Hepatocyte (in vitro differentiated cells): ENCODE results near the gene MRNIP. TPM values are rescaled to one million over a fixed set of nuclear protein-coding genes. Genes with fewer than 3 reads are reported as not detected.
A peak's percentile ranks its signal among the peaks of the same experiment; 100 is the strongest.

ENCODE experiments used
- DNase-seq: peaks from one replicate; pipeline ENCODE4 v3.0.0-alpha.2; 2016; ENCODE audit warnings: low spot score
- H2AFZ ChIP-seq: fragments of 200-600 bp; sonication (generic); 2 replicates; pipeline ENCODE4 v1.6.0; 2016; ENCODE audit warnings: antibody characterized with exemption, mild to moderate bottlenecking
- H3K27ac ChIP-seq: fragments of 200-600 bp; sonication (generic); 2 replicates; pipeline ENCODE4 v1.5.1; 2016; ENCODE audit warnings: mild to moderate bottlenecking
- H3K27me3 ChIP-seq: fragments of 200-600 bp; sonication (generic); 2 replicates; pipeline ENCODE4 v1.6.1; 2016
- H3K36me3 ChIP-seq: fragments of 200-600 bp; sonication (generic); replicated peaks from 2 replicates; pipeline ENCODE4 v1.5.1; 2016; ENCODE audit warnings: low read depth; ENCODE audit not compliant: insufficient read depth
- H3K4me1 ChIP-seq: fragments of 200-600 bp; sonication (generic); 2 replicates; pipeline ENCODE4 v1.5.1; 2016; ENCODE audit warnings: mild to moderate bottlenecking, moderate library complexity; ENCODE audit not compliant: insufficient read depth
- H3K4me2 ChIP-seq: fragments of 200-600 bp; sonication (generic); 2 replicates; pipeline ENCODE4 v1.6.0; 2016
- H3K4me3 ChIP-seq: fragments of 200-600 bp; sonication (generic); 2 replicates; pipeline ENCODE4 v1.5.1; 2016; ENCODE audit warnings: mild to moderate bottlenecking
- H3K79me2 ChIP-seq: fragments of 200-600 bp; sonication (generic); 2 replicates; pipeline ENCODE4 v1.6.0; 2017; ENCODE audit warnings: mild to moderate bottlenecking
- H3K9me2 ChIP-seq: fragments of 200-600 bp; sonication (generic); replicated peaks from 2 replicates; pipeline ENCODE4 v1.6.0; 2017; ENCODE audit warnings: mild to moderate bottlenecking; ENCODE audit not compliant: insufficient read depth
- H3K9me3 ChIP-seq: fragments of 200-600 bp; sonication (generic); 2 replicates; pipeline ENCODE4 v1.5.1; 2016; ENCODE audit warnings: low read depth, mild to moderate bottlenecking
- H4K20me1 ChIP-seq: fragments of 200-600 bp; sonication (generic); 2 replicates; pipeline ENCODE4 v1.6.0; 2016; ENCODE audit warnings: mild to moderate bottlenecking; ENCODE audit not compliant: insufficient read depth, poor library complexity, severe bottlenecking
- EZH2 ChIP-seq: fragments of 200-600 bp; sonication (generic); IDR thresholded peaks from 2 replicates; pipeline ENCODE4 v1.6.1; 2016; ENCODE audit warnings: antibody characterized with exemption, mild to moderate bottlenecking, borderline replicate concordance
- EZH2phosphoT487 ChIP-seq: fragments of 200-600 bp; sonication (generic); IDR thresholded peaks from one replicate; pipeline ENCODE4 v1.6.1; 2018; ENCODE audit warnings: antibody characterized with exemption, mild to moderate bottlenecking, low read depth, moderate library complexity; ENCODE audit not compliant: unreplicated experiment, severe bottlenecking
- whole genome bisulfite sequencing: methylation state at CpG from one replicate; pipeline ENCODE4 v1.1.6; 2016; ENCODE audit warnings: low lambda C conversion rate; ENCODE audit errors: missing lambda C conversion rate; 5-methylcytosine and 5-hydroxymethylcytosine counted together
- polyA plus RNA-seq: library from polyadenylated mRNA; unstranded; fragments of >200 nt; fragmentation: Nextera tagmentation; extraction: Ambion mirVana; gene quantifications from 2 replicates; pipeline ENCODE4 v1.2.1, GENCODE V29; 2016
- total RNA-seq: library from RNA; depleted of rRNA; stranded (reverse); fragments of >200 nt; gene quantifications from 2 replicates; pipeline ENCODE4 v1.2.3, GENCODE V29; 2014
- TF ChIP-seq, protein P1 (sequence below): fragments of 200-600 bp; sonication (generic); IDR thresholded peaks from 2 replicates; pipeline ENCODE4 v1.5.1; 2016; ENCODE audit warnings: antibody characterized with exemption, mild to moderate bottlenecking; ENCODE audit not compliant: poor library complexity

The MRNIP gene
- total and polyA plus RNA-seq, 2 experiments from 2014 or later = 21.2 to 28.5 TPM

DNA sequence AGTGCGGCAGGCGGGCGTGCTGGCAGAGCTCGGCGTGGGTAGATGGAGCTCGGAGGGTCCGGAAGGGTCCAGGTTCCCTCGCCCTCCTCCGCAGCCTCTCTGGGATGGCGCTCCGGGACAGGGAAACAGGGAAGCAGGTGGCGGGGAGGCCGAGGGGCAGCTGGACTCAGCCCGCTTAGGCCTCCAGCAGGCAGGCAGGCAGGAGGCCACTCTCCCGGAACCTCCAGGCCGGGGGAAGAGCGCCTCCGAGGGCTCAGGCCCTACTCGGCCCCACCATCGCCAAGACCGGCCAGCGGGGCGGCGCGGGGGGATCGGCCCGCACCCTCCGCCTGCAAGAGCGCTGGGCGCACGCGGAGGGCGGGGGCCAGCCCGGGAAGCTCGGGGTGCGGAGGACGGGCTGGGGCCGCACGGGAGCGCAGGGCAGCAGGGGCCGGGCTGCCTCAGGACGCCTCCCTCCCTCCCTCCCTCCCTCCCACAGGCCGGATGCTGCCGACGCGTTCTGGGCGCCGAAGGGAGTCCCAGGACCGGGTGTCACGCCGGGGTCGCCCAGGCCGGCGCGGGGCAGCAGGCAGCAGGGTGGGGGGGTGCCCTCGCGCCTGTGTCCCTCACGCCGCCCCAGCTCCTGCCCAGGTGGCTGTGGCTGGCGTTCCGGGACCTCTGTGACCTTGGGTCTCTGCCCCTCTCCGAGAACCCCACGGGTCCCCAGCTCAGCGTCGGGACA is 52.9 kb downstream of the MRNIP start:
- 11% methylated on average over 27 of the region's 65 CpGs for WGBS
- H3K27ac ChIP-seq = peak overlapping the region; percentile 99
- H3K36me3 ChIP-seq = no peaks in the 10 kb centered on the region
- H3K4me3 ChIP-seq = peak overlapping the region; percentile 100
- H3K9me2 ChIP-seq = no peaks in the 10 kb centered on the region
- H3K9me3 ChIP-seq = no peaks in the 10 kb centered on the region
- peaks cover 64% of the 10 kb centered on the region for H3K79me2 ChIP-seq
- TF ChIP-seq EZH2phosphoT487 (no peak), EZH2 (no peak)
- TF ChIP-seq, protein P1, sequence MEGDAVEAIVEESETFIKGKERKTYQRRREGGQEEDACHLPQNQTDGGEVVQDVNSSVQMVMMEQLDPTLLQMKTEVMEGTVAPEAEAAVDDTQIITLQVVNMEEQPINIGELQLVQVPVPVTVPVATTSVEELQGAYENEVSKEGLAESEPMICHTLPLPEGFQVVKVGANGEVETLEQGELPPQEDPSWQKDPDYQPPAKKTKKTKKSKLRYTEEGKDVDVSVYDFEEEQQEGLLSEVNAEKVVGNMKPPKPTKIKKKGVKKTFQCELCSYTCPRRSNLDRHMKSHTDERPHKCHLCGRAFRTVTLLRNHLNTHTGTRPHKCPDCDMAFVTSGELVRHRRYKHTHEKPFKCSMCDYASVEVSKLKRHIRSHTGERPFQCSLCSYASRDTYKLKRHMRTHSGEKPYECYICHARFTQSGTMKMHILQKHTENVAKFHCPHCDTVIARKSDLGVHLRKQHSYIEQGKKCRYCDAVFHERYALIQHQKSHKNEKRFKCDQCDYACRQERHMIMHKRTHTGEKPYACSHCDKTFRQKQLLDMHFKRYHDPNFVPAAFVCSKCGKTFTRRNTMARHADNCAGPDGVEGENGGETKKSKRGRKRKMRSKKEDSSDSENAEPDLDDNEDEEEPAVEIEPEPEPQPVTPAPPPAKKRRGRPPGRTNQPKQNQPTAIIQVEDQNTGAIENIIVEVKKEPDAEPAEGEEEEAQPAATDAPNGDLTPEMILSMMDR = no peak
- H3K4me2 ChIP-seq = peak overlapping the region; percentile 99
- DNase-seq = peak; percentile 72
- H3K4me1 ChIP-seq = peaks cover 36% of the 10 kb centered on the region
- peaks cover 46% of the 10 kb centered on the region for H4K20me1 ChIP-seq
- no peaks in the 10 kb centered on the region for H3K27me3 ChIP-seq
- peak overlapping the region; percentile 74 for H2AFZ ChIP-seq

DNA sequence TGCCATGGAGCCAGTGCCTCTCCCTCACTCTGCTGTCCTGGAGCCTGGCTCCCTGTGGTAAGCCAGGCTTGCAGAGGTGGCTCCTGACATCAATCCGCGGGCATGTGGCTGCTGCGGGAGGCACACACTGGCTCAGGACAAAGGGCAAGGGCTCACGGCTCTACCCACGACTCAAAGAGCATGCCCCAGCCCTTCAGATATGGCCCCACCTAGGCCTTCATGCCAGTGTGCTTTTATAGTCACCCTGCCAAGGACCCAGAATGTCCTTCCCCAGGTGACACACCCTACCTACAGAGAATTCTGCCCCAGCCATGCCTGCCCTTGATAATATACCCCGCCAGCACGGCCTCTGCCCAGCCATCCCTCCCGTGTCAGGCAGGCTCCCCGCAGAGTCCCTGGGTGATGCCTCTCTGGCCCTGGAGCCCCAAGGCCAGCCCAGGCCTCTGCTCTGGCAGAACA is 53.5 kb downstream of the MRNIP start:
- peaks cover 48% of the 10 kb centered on the region for H4K20me1 ChIP-seq
- peak overlapping the region; percentile 99 for H3K4me2 ChIP-seq
- no peaks in the 10 kb centered on the region for H3K9me2 ChIP-seq
- peaks cover 63% of the 10 kb centered on the region for H3K79me2 ChIP-seq
- TF ChIP-seq, protein P1 = no peak
- TF ChIP-seq EZH2 = no peak
- TF ChIP-seq EZH2phosphoT487 = no peak
- H3K27ac ChIP-seq = peak overlapping the region; percentile 99
- H3K9me3 ChIP-seq = no peaks in the 10 kb centered on the region
- 51% methylated on average over 9 of the region's 9 CpGs for WGBS
- peak; percentile 33 for DNase-seq
- no peaks in the 10 kb centered on the region for H3K36me3 ChIP-seq
- H3K4me3 ChIP-seq = peak overlapping the region; percentile 100
- no peak overlapping the region for H2AFZ ChIP-seq
- peaks cover 36% of the 10 kb centered on the region for H3K4me1 ChIP-seq
- no peaks in the 10 kb centered on the region for H3K27me3 ChIP-seq

DNA sequence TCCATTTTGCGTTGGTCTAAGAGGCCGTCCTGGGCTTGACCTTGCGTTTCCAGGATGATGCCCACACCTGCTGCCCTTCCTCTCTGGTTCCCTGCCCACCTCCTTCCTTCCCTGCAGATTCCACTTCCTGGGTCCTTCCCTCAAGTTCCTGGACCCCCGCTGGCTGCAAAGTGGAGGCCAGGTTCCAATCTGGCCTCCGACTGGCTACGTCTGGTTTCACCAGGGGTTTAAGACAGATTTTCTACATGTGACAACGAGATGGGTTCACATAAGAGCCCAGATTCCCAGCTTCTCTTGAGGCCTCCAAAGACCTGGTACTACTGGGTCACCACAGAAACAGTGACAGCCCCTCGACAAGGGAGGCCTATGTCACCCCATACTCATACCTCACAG is 54.1 kb downstream of the MRNIP start:
- no peaks in the 10 kb centered on the region for H3K27me3 ChIP-seq
- no peaks in the 10 kb centered on the region for H3K36me3 ChIP-seq
- no peak overlapping the region for H3K4me3 ChIP-seq
- peaks cover 48% of the 10 kb centered on the region for H4K20me1 ChIP-seq
- WGBS = 92% methylated on average over 8 of the region's 8 CpGs
- no peak for DNase-seq
- TF ChIP-seq EZH2 (no peak), EZH2phosphoT487 (no peak)
- TF ChIP-seq, protein P1 = no peak
- H3K79me2 ChIP-seq = peaks cover 58% of the 10 kb centered on the region
- H3K27ac ChIP-seq = peak overlapping the region; percentile 99
- H3K9me2 ChIP-seq = no peaks in the 10 kb centered on the region
- peak overlapping the region; percentile 99 for H3K4me2 ChIP-seq
- no peaks in the 10 kb centered on the region for H3K9me3 ChIP-seq
- H2AFZ ChIP-seq = no peak overlapping the region
- H3K4me1 ChIP-seq = peaks cover 36% of the 10 kb centered on the region
